CD4-positive, alpha-beta T cell treated with Interferon alpha-2 for 1 hour (primary cell): Measurements from ENCODE around the gene IFIT1B.
"Not testable (repeated sequence)": the region's sequence is repeated elsewhere in the genome, so short reads cannot be mapped to it uniquely, and the experiment has no call there.

Experiments
- DNase-seq, 2 donors: peaks; one replicate each; pipeline ENCODE4 v3.0.0-alpha.2; 2020 to 2022

Gene IFIT1B

DNA sequence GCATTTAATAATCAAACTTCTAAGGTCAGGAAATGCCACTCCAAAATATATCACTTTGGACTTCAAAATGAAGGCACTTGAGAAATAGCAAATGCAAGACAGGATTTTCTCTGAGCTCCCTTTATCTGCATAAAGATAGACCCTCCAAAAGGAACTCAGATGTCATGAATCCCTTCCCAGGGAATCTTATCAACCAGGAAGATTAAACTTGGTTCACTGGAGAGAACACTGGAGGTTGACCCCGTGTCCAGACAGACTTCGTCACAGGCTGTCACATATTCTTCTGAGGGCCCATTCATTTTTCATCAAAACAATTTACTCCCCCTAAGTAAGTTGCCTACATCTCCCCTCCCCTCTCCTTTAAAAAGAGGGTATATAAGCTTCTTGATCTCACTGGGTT, 28.9 kb upstream of the IFIT1B start:
- DNase-seq: no peak

DNA sequence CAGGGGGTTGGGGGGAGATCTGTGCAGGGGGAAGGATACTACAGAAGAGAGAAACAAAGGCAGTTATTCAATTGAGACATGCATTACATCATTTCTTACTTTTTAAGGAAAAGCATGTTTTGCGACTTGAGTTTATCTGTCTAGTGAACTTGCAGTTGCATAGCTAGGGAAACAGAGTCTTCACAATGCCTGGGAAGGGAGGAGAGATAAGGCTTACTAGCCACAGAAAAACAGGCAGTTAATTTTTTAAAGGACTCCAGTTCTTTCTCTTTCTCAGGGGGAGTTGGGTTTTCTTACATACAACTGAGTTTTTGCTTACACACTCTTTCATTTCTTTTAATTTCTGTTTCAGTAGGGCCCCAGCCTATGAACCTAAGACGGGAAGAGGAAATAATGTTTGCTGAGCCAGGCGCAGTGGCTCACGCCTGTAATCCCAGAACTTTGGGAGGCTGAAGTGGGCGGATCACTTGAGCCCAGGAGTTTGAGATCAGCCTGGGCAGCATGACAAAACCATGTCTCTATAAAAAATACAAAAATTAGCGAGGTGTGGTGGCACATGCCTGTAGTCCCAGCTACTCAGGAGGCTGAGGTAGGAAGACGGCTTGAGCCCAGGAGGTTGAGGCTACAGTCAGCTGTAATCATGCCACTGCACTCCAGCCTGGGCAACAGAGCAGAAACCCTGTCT, 27.1 kb upstream of the IFIT1B start:
- DNase-seq: not testable (repeated sequence)

DNA sequence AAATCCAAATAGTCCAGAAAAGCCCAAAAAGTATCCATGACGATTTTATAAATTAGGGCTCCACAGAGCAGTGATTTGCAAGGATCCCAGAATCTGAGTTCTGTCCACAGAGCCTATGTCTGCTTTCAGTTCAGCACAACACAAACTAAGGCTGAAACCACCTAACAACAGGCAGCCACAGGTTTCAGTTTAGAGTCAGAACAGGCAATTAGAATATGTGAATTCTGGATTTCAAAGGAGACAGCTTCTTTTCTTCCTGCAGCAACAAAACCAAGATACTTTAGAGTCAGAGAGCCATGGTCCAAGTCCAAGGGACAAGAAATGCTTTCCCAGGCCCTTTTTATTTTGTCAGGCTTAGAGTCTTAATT, 26.5 kb upstream of the IFIT1B start:
- no peak for DNase-seq

- no peak for DNase-seq
These were observed 25.9 kb upstream of the IFIT1B start for GRCh38 chr10:89351780-89352597.

GRCh38 chr10:89352802-89353201, 25.1 kb upstream of the IFIT1B start:
- no peak for DNase-seq

DNA sequence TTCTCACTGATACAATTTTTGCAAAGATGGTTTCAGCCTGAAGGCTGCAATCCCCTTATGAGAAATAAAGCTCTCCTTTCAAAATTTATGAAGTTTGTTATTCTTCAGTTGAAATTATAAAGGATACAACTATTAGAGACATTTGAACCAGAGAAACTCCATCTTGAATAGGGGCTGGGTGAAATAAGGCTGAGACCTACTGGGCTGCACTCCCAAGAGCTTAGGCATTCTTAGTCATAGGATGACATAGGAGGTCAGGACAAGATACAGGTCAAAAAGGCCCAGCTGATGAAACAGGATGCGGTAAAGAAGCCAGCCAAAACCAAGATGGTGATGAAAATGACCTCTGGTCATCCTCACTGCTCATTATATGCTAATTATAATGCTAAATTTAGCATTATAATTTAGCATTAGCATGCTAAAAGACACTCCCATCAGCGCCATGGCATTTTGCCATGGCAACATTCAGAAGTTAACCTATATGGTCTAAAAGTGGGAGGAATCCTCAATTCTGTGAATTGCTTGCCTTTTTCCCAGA, 22.4 kb upstream of the IFIT1B start:
- DNase-seq: no peak

DNA sequence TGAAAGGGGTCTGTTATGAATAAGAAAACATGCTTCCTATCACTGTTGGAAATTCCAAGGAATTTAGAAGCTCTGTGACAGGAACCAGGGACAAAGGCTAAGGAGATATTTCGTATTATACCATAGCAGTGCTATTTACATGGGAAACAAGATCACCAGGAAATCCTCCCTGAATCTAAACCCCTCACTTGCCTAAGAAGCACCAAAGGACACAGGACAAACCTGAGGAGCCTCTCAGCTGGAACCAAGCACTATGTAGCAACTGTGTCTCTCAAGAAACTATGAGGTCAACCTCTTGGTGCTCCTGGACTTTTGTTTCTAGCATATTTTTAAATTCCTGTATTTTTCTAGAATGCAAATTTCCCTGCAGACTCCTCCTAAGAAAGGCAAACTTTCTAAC, 20.8 kb upstream of the IFIT1B start:
- DNase-seq: no peak

- DNase-seq: no peak
These were observed 19.9 kb upstream of the IFIT1B start for GRCh38 chr10:89357975-89358374.

GRCh38 chr10:89360157-89360556, 17.7 kb upstream of the IFIT1B start:
- no peak for DNase-seq

DNA sequence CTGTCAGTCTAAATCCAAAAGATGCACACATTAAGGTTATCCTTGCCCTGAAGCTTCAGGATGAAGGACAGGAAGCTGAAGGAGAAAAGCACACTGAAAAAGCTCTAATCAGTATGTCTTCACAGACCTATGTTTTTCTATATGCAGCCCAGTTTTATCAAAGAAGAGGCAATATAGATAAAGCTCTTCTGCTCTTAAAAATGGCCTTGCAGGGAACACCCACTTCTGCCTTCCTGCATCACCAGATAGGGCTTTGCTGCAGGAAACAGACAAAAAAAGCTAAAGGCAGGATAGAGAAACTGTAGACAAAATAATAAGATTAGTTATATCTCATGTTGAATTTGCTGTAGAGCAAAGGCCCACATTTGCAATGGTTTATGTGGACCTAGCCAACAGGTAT, 14.9 kb upstream of the IFIT1B start:
- no peak for DNase-seq

DNA sequence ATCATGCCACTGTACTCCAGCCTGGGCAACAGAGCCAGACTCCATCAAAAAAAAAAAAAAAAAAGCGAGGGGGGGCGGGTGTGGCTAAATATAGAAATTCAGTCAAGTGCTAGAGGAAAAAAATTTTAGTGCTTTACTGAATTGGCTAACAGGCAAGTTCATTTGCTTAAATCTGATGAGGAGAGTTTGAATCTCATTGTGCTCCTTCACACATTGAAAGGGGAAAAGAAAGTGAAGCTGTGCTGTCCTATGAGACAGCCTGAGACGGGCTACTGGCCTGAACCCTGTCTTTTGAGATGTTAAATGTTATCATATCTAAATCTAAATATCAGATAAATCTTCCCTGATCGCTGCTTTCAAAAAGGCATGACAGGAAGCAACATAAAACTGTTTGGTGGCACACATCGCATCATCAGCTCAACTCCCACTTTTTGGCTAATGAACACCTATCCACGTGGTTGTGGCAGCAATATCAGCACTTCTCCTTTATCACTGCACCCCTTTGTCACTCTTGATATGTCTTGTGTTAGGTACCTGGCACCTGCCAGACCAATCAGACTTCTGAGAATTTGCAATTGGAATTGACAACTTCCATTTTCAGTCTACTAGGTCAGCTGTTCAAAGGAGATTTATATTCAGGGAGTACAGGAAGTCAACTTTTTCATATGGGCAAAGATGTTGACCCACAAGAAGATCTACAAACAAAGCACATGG, 14.0 kb upstream of the IFIT1B start:
- DNase-seq: no peak

DNA sequence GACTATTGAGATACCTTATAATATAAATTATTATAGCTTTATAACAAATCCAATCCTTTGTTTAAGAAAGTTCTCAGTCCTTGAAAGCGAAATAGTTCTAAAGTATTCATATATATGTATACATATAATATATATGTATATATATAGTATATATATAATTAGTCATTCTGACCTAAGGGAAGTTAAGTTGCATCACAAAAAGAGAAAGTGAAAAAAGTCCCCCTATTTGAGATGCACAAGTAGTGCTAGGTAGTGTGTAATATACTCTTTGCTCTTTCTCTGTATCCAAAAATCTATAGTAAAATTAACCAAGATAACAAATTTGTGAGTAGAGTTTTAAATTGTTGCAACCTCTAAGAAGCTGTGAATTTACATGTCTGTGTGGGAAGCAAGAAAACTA, 13.3 kb upstream of the IFIT1B start:
- DNase-seq: no peak

GRCh38 chr10:89367529-89367928, 10.3 kb upstream of the IFIT1B start:
- DNase-seq: peak in 1 of 2 donors; percentile 61

DNA sequence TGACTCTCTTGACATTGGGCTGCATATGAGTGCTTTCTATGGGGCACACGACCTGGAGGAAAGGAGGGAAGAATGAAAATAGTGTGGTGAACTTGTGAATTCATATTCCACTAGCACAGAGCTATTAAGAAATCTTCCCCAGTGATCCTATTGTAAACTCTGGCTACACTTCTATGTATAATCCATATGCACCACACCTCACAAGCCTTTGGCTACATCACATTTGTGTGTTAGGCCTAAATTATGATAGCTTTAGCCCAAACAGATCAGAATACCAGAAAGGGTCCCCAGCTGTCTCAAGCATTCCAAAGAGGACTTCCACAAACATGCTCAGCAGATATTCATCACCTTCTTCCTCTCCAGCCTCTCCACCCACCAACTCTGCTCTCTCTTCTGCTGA, 9.7 kb upstream of the IFIT1B start:
- DNase-seq: no peak

- DNase-seq: peak in 1 of 2 donors; percentile 47
These were observed 8.4 kb upstream of the IFIT1B start for GRCh38 chr10:89369156-89370105.

DNA sequence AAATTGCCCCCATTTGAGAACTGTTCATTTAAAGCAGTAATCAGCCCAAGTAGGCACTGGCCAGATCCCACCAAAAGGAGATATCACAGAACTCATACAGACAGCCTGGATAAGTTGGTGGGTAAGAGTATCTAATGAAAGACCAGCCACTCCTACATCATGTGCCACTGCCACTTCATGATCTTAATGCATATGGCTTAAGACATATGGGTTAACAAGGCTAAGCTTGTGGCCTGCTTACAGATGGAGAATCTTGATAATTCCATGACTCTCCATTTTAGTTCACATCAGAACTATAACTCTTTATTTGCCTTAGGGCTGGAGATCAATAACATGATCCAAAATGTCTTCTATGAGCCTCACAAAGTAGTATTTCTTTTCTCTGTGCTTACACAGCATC, 6.8 kb upstream of the IFIT1B start:
- DNase-seq: no peak

GRCh38 chr10:89371987-89372386, 5.9 kb upstream of the IFIT1B start:
- no peak for DNase-seq

GRCh38 chr10:89373916-89374711, 3.7 kb upstream of the IFIT1B start:
- DNase-seq: no peak

- no peak for DNase-seq
These were observed 3.1 kb upstream of the IFIT1B start for GRCh38 chr10:89374713-89375141.

DNA sequence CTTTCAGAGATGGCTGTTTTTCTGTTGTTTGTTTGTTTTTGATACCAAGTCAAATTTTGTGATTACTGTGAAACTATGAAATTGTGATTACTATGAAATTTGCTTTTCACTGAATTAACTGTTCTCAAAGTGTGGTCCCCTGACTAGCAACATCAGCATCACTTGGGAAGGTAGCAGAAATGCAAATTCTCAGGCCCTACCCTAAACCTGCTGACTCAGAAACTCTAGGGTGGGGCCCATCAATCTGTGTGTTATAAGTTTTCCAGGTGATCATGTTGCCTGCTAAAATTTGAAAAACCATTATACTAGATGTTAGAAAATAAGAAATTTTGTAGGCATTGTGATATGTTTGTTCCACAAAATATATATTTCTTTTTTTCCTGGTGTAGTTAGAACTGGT, 1.2 kb downstream of the IFIT1B start:
- DNase-seq: no peak

DNA sequence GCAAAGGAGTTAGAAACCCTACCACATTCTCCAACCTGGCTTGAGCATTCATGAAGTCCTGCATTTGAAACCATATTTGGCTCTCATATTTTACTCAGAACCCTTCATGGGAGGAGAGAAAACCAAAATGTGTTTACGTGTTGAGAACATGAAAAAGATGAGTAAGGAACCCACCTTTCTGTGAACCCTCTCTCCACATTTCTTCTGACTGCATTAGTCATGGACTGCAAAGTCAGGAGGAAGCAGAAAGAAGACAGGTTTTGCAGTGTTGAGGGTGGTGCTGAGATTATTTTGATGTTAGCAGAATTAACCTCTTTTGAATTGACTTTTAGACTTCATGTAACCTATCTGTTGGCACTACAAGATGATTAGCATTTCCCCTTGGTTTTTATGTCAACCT, 4.9 kb downstream of the IFIT1B start:
- no peak for DNase-seq
